PC-9 (cell line): ENCODE results near the gene SNX27.

ENCODE experiments used
- CTCF ChIP-seq: fragments of 200-600 bp; sonication (generic); conservative IDR thresholded peaks from 2 replicates; pipeline ENCODE4 v1.6.1; 2017; ENCODE audit warnings: mixed run types, antibody characterized with exemption, mild to moderate bottlenecking, moderate library complexity
- EZH2 ChIP-seq: fragments of 200-600 bp; sonication (generic); IDR thresholded peaks from 2 replicates; pipeline ENCODE4 v1.8.0; 2017; ENCODE audit warnings: antibody characterized with exemption, low read depth

DNA sequence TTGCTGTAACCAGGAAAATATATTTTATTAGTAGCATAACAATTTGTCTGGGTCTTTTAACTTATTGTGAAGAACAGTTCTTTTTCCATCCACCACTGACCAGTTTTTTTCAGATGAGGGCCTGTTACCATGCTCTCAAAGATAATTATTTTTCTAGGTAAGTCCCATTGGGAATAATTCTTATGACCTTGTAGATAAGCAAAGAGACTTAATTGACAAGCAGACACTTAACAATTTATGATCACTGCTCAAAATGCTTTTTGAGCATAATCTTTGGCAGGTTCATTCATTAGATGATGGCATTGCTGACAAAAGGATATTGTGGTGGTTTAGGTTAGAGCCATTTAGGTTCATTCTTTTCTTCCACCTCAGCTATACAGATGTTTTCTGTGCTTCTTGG is 6.6 kb downstream of the SNX27 start:
- TF ChIP-seq CTCF = no peak
- no peak for TF ChIP-seq EZH2
